Fibroblast of lung (primary cell): Measurements from ENCODE around the gene NABP1. TPM values are rescaled to one million over a fixed set of nuclear protein-coding genes. Genes with fewer than 3 reads are reported as not detected.

Source experiments
- DNase-seq, 2 donors: peaks; one replicate each; pipeline versions ENCODE4 v3.0.0 to v3.0.0-alpha.2; 2010; ENCODE audit warnings: low read depth in 2 of 2
- H2AFZ ChIP-seq: 2 replicates; pipeline ENCODE4 v1.5.1; 2012; ENCODE audit warnings: low read length, control low read depth, inconsistent platforms
- H3K27ac ChIP-seq: 2 replicates; pipeline ENCODE4 v1.5.1; 2011; ENCODE audit warnings: low read length, control low read depth; ENCODE audit not compliant: insufficient read depth
- H3K27me3 ChIP-seq: 2 replicates; pipeline ENCODE4 v1.5.1; 2011; ENCODE audit warnings: mild to moderate bottlenecking, low read length; ENCODE audit not compliant: control insufficient read depth, insufficient read depth
- H3K36me3 ChIP-seq: 2 replicates; pipeline ENCODE4 v1.5.1; 2011; ENCODE audit warnings: low read length; ENCODE audit not compliant: control insufficient read depth, insufficient read depth
- H3K4me1 ChIP-seq: 2 replicates; pipeline ENCODE4 v1.5.1; 2011; ENCODE audit warnings: low read length; ENCODE audit not compliant: control insufficient read depth, insufficient read depth; ENCODE audit errors: extremely low read depth
- H3K4me2 ChIP-seq: 2 replicates; pipeline ENCODE4 v1.5.1; 2011; ENCODE audit warnings: low read length, control low read depth; ENCODE audit not compliant: insufficient read depth; ENCODE audit errors: extremely low read depth
- H3K4me3 ChIP-seq, 4 experiments: fragments of 200-600 bp in 1 of 4; sonication (generic) in 1 of 4; replicated peaks in 1 of 4; 2 replicates each; pipeline ENCODE4 v1.5.1; 2011 to 2016; ENCODE audit warnings: low read length in 4 of 4, low read depth in 3 of 4, mild to moderate bottlenecking in 3 of 4, control low read depth in 2 of 4, inconsistent platforms in 1 of 4, mixed read lengths in 1 of 4; ENCODE audit not compliant: insufficient read depth in 1 of 4; ENCODE audit errors: control extremely low read depth in 1 of 4
- H3K79me2 ChIP-seq: 2 replicates; pipeline ENCODE4 v1.5.1; 2012; ENCODE audit warnings: mild to moderate bottlenecking, low read length, inconsistent platforms; ENCODE audit not compliant: control insufficient read depth, insufficient read depth
- H3K9ac ChIP-seq: 2 replicates; pipeline ENCODE4 v1.5.1; 2011; ENCODE audit warnings: mild to moderate bottlenecking, low read length, control low read depth; ENCODE audit not compliant: insufficient read depth
- H3K9me3 ChIP-seq: 2 replicates; pipeline ENCODE4 v1.5.1; 2012; ENCODE audit warnings: low read depth, low read length; ENCODE audit not compliant: control insufficient read depth, insufficient read depth
- H4K20me1 ChIP-seq: 2 replicates; pipeline ENCODE4 v1.5.1; 2011; ENCODE audit warnings: low read length; ENCODE audit not compliant: control insufficient read depth, insufficient read depth; ENCODE audit errors: extremely low read depth
- CTCF ChIP-seq, 2 donors: IDR thresholded peaks in 1 of 2; conservative IDR thresholded peaks in 1 of 2; 1 replicate in 1 of 2; 2 replicates in 1 of 2; pipeline ENCODE4 v1.5.1; 2011 to 2012; ENCODE audit warnings: low read length in 2 of 2, control low read depth in 1 of 2, inconsistent platforms in 1 of 2, low read depth in 1 of 2, mild to moderate bottlenecking in 1 of 2
- EZH2 ChIP-seq: IDR thresholded peaks from 2 replicates; pipeline ENCODE4 v1.5.1; 2012; ENCODE audit warnings: low read length, control low read depth, mild to moderate bottlenecking; ENCODE audit errors: missing control alignments
- polyA plus RNA-seq, 2 donors: library from polyadenylated mRNA; depleted of rRNA in 1 of 2; stranded (reverse) in 1 of 2; unstranded in 1 of 2; fragments of >200 nt; gene quantifications; 2 replicates each; pipeline ENCODE4 v1.2.1, GENCODE V29; 2011 to 2012; ENCODE audit warnings: missing spikeins in 1 of 2
- total RNA-seq: library from RNA; depleted of rRNA; stranded (reverse); fragments of >200 nt; gene quantifications from 2 replicates; pipeline ENCODE4 v1.2.1, GENCODE V29; 2014

The NABP1 gene
- total and polyA plus RNA-seq, 2 donors (not counting 1 experiment from before 2014, with no cell fraction given), result 117 to 123 TPM

GRCh38 chr2:191682126-191682525, 4.2 kb downstream of the NABP1 start:
- H3K27me3 ChIP-seq, result no peaks in the 10 kb centered on the region
- H3K9me3 ChIP-seq, result no peaks in the 10 kb centered on the region
- H3K36me3 ChIP-seq, result peaks cover 12% of the 10 kb centered on the region
- TF ChIP-seq CTCF (conservative IDR thresholded peaks at IDR 0.05 in 1 of 2, IDR thresholded peaks at IDR 0.05 in 1 of 2; ENCODE audit: low read depth in 1 of 2, low read length in 2 of 2), result no peak
- TF ChIP-seq EZH2, result no peak
- peak in 1 of 2 donors; percentile 67 for DNase-seq
- peak overlapping the region; percentile 63 to 91 (median 80) for H3K4me3 ChIP-seq
- peaks cover 7% of the 10 kb centered on the region for H3K4me1 ChIP-seq
- H2AFZ ChIP-seq, result no peak overlapping the region
- H4K20me1 ChIP-seq, result no peaks in the 10 kb centered on the region
- peak overlapping the region; percentile 94 for H3K4me2 ChIP-seq
- peak overlapping the region; percentile 8 for H3K27ac ChIP-seq
- no peak overlapping the region for H3K9ac ChIP-seq
- H3K79me2 ChIP-seq, result peaks cover 52% of the 10 kb centered on the region

- Histone ChIP-seq H3K36me3 (peaks cover 12% of the 10 kb centered on the region), H3K9ac (no peak overlapping the region), H4K20me1 (no peaks in the 10 kb centered on the region), H3K4me2 (peak overlapping the region; percentile 48), H3K27ac (no peak overlapping the region), H2AFZ (no peak overlapping the region), H3K4me3 (no peak overlapping the region), H3K27me3 (no peaks in the 10 kb centered on the region), H3K9me3 (no peaks in the 10 kb centered on the region), H3K4me1 (peaks cover 17% of the 10 kb centered on the region), H3K79me2 (peaks cover 22% of the 10 kb centered on the region)
- no peak for DNase-seq
- no peak for TF ChIP-seq CTCF (conservative IDR thresholded peaks at IDR 0.05 in 1 of 2, IDR thresholded peaks at IDR 0.05 in 1 of 2; ENCODE audit: low read depth in 1 of 2, low read length in 2 of 2)
Measured at GRCh38 chr2:191686066-191686465, 8.1 kb downstream of the NABP1 start.

GRCh38 chr2:191686729-191687128, 8.8 kb downstream of the NABP1 start:
- H3K79me2 ChIP-seq, result peaks cover 16% of the 10 kb centered on the region
- peaks cover 12% of the 10 kb centered on the region for H3K36me3 ChIP-seq
- H3K4me1 ChIP-seq, result peaks cover 17% of the 10 kb centered on the region
- H2AFZ ChIP-seq, result no peak overlapping the region
- H3K9me3 ChIP-seq, result no peaks in the 10 kb centered on the region
- DNase-seq, result no peak
- TF ChIP-seq EZH2 (no peak), CTCF (conservative IDR thresholded peaks at IDR 0.05 in 1 of 2, IDR thresholded peaks at IDR 0.05 in 1 of 2; ENCODE audit: low read depth in 1 of 2, low read length in 2 of 2) (no peak)
- H3K4me2 ChIP-seq, result no peak overlapping the region
- H4K20me1 ChIP-seq, result no peaks in the 10 kb centered on the region
- H3K4me3 ChIP-seq, result no peak overlapping the region
- H3K9ac ChIP-seq, result no peak overlapping the region
- H3K27me3 ChIP-seq, result no peaks in the 10 kb centered on the region
- H3K27ac ChIP-seq, result no peak overlapping the region
